ENCODE data around the gene YWHAG. TPM values are rescaled to one million over a fixed set of nuclear protein-coding genes. Genes with fewer than 3 reads are reported as not detected.
A peak's percentile ranks its signal among the peaks of the same experiment; 100 is the strongest.

Gene YWHAG
- total RNA-seq, 1 experiment from 2014 or later = 241 TPM

- Histone ChIP-seq H3K9ac (ENCODE audit: extremely low read depth, insufficient read length, low read length) (no peak overlapping the region), H3K4me2 (ENCODE audit: insufficient read depth, insufficient read length, low read length) (no peak overlapping the region)
- H3K36me3 Mint-ChIP-seq (ENCODE audit: insufficient read depth in 1 of 3, low read depth in 3 of 3) = peaks cover 0 to 2% (median 0%) of the 10 kb centered on the region in 3 experiments; a peak in 2 of 7 replicates
These were observed 67.2 kb downstream of the YWHAG start for GRCh38 chr7:76291351-76292212.

More at GRCh38 chr7:76291351-76292212, 67.2 kb downstream of the YWHAG start:
- H3K23ac ChIP-seq (ENCODE audit: insufficient read length, low read depth, low read length) = no peak overlapping the region
- no peak overlapping the region for H2BK120ac ChIP-seq (ENCODE audit: low read depth, low read length, poor library complexity, severe bottlenecking)
- no peak overlapping the region for H2AK5ac ChIP-seq (ENCODE audit: insufficient read length, low read length)
- H3K27me3 ChIP-seq (ENCODE audit: insufficient read depth, low read length) = no peaks in the 10 kb centered on the region
- no peaks in the 10 kb centered on the region; a peak in 1 of 5 replicates for H3K9me3 Mint-ChIP-seq
- H4K5ac ChIP-seq (ENCODE audit: insufficient read length, low read depth, low read length) = no peak overlapping the region
- H3T11ph ChIP-seq (ENCODE audit: low read length) = no peak overlapping the region
- H4K91ac ChIP-seq (ENCODE audit: insufficient read length, low read depth, low read length) = peak overlapping the region; percentile 72
- H3K27ac Mint-ChIP-seq = peak overlapping the region; percentile 28 to 92 (median 81); a peak in 5 of 7 replicates
- H3K4me1 ChIP-seq (ENCODE audit: insufficient read depth, low read length) = peaks cover 4% of the 10 kb centered on the region; the same call in 1 of the 2 replicates
- H3K27ac ChIP-seq (ENCODE audit: insufficient read length, low read depth, low read length) = peak overlapping the region; percentile 14
- H3K27me3 Mint-ChIP-seq (ENCODE audit: low read depth) = peaks cover 5% of the 10 kb centered on the region
- peak overlapping the region; percentile 32 for H3K14ac ChIP-seq (ENCODE audit: insufficient read depth, low read length)
- H4K8ac ChIP-seq (replicated peaks; ENCODE audit: insufficient read length, low read depth, low read length) = no peak overlapping the region
- DNase-seq = peak; percentile 97
- H3K9me3 ChIP-seq (ENCODE audit: control insufficient read depth, low read depth, low read length) = no peaks in the 10 kb centered on the region
- H4K20me1 ChIP-seq (ENCODE audit: control insufficient read depth, insufficient read depth, insufficient read length) = no peaks in the 10 kb centered on the region
- H3K79me2 ChIP-seq (ENCODE audit: insufficient read depth, low read length) = no peaks in the 10 kb centered on the region
- H3K4me1 Mint-ChIP-seq = peaks cover 25 to 39% of the 10 kb centered on the region in 2 experiments
- no peak overlapping the region for H3K56ac ChIP-seq (ENCODE audit: insufficient read length, low read depth, low read length)
- peak overlapping the region in 1 of 2 experiments; percentile 26; a peak in 2 of 5 replicates for H3K4me3 Mint-ChIP-seq
- peak; percentile 99 for TF ChIP-seq CTCF (conservative IDR thresholded peaks at IDR 0.05)
- H2AFZ ChIP-seq (ENCODE audit: low read length) = no peak overlapping the region
- H2BK20ac ChIP-seq (ENCODE audit: low read depth, low read length, poor library complexity, severe bottlenecking) = peak overlapping the region; percentile 6
- H3K18ac ChIP-seq (ENCODE audit: insufficient read length, low read depth, low read length) = peak overlapping the region; percentile 83
- no peaks in the 10 kb centered on the region for H3K23me2 ChIP-seq (ENCODE audit: insufficient read length, low read depth, low read length, poor library complexity, severe bottlenecking)
- H2BK15ac ChIP-seq (ENCODE audit: low read depth, low read length) = no peak overlapping the region; the same call in 1 of the 2 replicates
- no peak overlapping the region for H2BK5ac ChIP-seq (ENCODE audit: insufficient read length, low read length)
- H3K4ac ChIP-seq (ENCODE audit: low read depth, low read length) = no peak overlapping the region
- peak overlapping the region; percentile 69 for H2BK12ac ChIP-seq (ENCODE audit: insufficient read length, low read depth, low read length)
- no peaks in the 10 kb centered on the region for H3K79me1 ChIP-seq (ENCODE audit: insufficient read depth, low read depth, low read length, poor library complexity, severe bottlenecking)
- WGBS (ENCODE audit: extremely low coverage, insufficient read length, low lambda C conversion rate) = no CpG with 5 or more reads among the region's 30 CpGs
